GM06990 (cell line): ENCODE results near the gene CDT1.

Experiments
- DNase-seq: peaks from one replicate; pipeline ENCODE4 v3.0.0-alpha.2; 2011; ENCODE audit not compliant: insufficient read length; ENCODE audit errors: extremely low read depth
- H3K27me3 ChIP-seq: replicated peaks from 2 replicates; pipeline ENCODE4 v1.6.0; 2011; ENCODE audit warnings: low read length; ENCODE audit not compliant: control insufficient read depth, insufficient read depth
- H3K36me3 ChIP-seq: 2 replicates; pipeline ENCODE4 v1.5.1; 2011; ENCODE audit warnings: low read length; ENCODE audit not compliant: control insufficient read depth, insufficient read depth
- H3K4me3 ChIP-seq: replicated peaks from 2 replicates; pipeline ENCODE4 v1.5.1; 2011; ENCODE audit warnings: low read depth, mild to moderate bottlenecking, control low read depth, low read length
- CTCF ChIP-seq: IDR thresholded peaks from 2 replicates; pipeline ENCODE4 v1.5.1; 2011; ENCODE audit warnings: low read length, control low read depth, mild to moderate bottlenecking, inconsistent platforms; ENCODE audit not compliant: insufficient read depth, poor library complexity, severe bottlenecking

CDT1 gene

GRCh38 chr16:88841521-88842307 is 38.1 kb downstream of the CDT1 start:
- no peak for DNase-seq
- Histone ChIP-seq H3K36me3 (peaks cover 8% of the 10 kb centered on the region), H3K27me3 (no peaks in the 10 kb centered on the region), H3K4me3 (no peak overlapping the region)
- TF ChIP-seq CTCF: no peak

- Histone ChIP-seq H3K27me3 (no peaks in the 10 kb centered on the region), H3K36me3 (peaks cover 8% of the 10 kb centered on the region), H3K4me3 (no peak overlapping the region)
- no peak for TF ChIP-seq CTCF
- no peak for DNase-seq
These were observed 38.7 kb downstream of the CDT1 start for GRCh38 chr16:88842308-88842756.

- DNase-seq: no peak
- H3K36me3 ChIP-seq: peaks cover 8% of the 10 kb centered on the region
- TF ChIP-seq CTCF: no peak
- no peaks in the 10 kb centered on the region for H3K27me3 ChIP-seq
- no peak overlapping the region for H3K4me3 ChIP-seq
These were observed 39.2 kb downstream of the CDT1 start for GRCh38 chr16:88842806-88843205.

- no peak for DNase-seq
- H3K27me3 ChIP-seq: no peaks in the 10 kb centered on the region
- no peak for TF ChIP-seq CTCF
- peaks cover 8% of the 10 kb centered on the region for H3K36me3 ChIP-seq
- no peak overlapping the region for H3K4me3 ChIP-seq
These were observed 39.7 kb downstream of the CDT1 start for GRCh38 chr16:88843256-88843655.

GRCh38 chr16:88844419-88845036 is 40.9 kb downstream of the CDT1 start:
- no peak for DNase-seq
- peak; percentile 25 for TF ChIP-seq CTCF
- Histone ChIP-seq H3K36me3 (peaks cover 8% of the 10 kb centered on the region), H3K4me3 (no peak overlapping the region), H3K27me3 (no peaks in the 10 kb centered on the region)

GRCh38 chr16:88846088-88846487 is 42.5 kb downstream of the CDT1 start:
- DNase-seq: no peak
- Histone ChIP-seq H3K4me3 (no peak overlapping the region), H3K27me3 (no peaks in the 10 kb centered on the region), H3K36me3 (peaks cover 3% of the 10 kb centered on the region)
- TF ChIP-seq CTCF: no peak
